Eye (tissue), 1 donor: ENCODE results near the gene ZKSCAN4.
A peak's percentile ranks its signal among the peaks of the same experiment; 100 is the strongest.

Source experiments
- DNase-seq: peaks from one replicate; pipeline ENCODE4 v3.0.0-alpha.2; 2015

The ZKSCAN4 gene

DNA sequence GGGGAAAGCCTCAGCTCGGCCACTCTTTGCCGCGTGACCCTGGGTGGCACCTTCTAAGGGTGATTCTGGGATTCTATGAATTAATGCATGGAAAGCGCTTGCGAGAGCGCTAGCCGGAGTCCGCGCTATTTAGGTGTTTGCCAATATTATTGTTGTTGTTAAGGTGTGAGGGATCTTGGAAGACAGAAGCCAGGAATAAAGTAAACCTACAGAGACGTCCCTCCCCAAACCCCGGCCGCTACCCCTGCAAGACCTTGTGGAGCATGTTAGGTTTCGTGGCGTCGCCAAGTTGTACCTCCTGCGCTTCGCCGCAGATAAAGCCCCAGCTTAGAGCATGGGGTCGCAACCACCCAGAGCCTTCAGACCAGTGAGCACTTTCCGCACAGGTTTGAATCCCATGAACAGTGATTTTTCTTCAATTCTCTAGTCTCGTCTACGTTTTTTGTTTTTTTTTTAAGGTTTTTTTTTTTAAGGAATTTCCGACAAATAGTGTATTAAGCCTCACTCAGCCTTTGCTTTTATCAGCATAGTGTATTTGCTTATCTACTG lies 43.9 kb downstream of the ZKSCAN4 start:
- DNase-seq: peak; percentile 71

DNA sequence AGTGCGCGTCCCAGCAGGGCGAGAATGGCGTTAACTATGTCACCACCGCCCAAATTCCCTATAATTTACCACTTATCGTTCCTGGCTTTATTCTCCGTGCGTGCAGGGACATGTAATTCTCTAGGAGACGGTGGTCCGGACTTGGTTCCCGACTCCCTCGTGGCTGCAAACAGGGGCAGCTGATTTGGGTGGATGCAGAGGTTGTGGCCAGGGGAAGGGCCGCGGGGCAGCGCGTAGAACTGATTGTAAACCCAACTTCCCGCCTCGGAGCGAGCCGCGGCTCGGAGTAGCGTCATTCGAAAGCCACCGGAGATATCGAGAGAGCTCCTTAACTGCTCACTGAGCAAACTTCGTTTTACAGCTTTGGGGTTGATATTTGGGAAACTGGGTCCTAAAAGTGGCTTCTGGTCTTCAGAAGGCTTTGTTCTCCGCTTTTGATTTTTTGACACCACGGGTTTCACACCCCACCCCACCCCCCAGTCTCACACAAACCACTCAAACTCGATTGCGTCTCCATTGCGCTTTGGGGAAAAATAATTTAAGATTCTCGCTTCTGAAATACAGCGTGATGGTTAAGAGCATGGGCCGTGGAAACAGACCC lies 44.5 kb downstream of the ZKSCAN4 start:
- peak; percentile 73 for DNase-seq

GRCh38 chr6:28206928-28207509 lies 45.0 kb downstream of the ZKSCAN4 start:
- DNase-seq: peak; percentile 54

DNA sequence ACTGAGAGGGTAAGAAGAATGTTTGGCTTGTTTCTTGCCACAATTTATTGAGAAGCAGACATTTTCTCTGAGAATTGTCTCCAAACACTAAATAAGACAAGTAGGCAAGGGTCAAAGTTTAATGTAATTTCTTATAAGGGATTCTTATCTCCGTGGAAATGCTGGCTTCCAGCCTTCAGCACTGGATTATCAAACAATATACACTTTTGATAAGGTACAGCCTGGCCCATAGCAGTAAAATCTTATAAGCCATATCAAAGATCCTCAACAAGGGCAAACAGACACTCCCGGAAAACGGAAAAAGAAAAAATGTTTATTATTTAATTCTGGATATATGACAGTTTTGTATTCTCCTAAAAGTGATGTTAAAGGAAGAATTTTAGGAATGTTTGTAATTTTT lies 45.5 kb downstream of the ZKSCAN4 start:
- no peak for DNase-seq

GRCh38 chr6:28205879-28206278 lies 46.2 kb downstream of the ZKSCAN4 start:
- no peak for DNase-seq

DNA sequence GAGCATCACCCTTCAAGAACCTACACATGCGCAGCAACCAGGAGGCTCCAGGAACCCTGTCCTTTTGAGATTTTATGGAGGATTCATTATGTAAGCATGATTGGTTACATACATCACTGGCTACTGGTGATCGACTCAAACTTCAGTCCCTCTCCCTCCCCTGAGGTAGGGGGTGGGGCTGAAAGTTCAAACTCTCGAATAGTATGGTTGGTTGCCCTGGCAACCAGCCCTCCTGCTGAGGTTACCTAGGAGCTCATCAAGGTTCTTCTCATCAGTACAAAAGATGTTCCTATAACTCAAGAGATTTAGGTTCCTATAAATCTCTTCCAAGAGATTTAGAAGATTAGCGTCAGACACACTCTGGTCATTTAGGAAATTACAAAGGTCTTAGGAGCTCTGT lies 48.9 kb downstream of the ZKSCAN4 start:
- no peak for DNase-seq

GRCh38 chr6:28200020-28200419 lies 52.0 kb downstream of the ZKSCAN4 start:
- DNase-seq: no peak
